ENCODE data around the gene MT4. TPM values are rescaled to one million over a fixed set of nuclear protein-coding genes. Genes with fewer than 3 reads are reported as not detected.

The MT4 gene
- total and polyA plus RNA-seq, 2 of the 4 experiments (the other 2 are of a cell fraction), result not detected

GRCh38 chr16:56538331-56538730 lies 26.5 kb upstream of the MT4 start:
- Histone ChIP-seq H3K4ac (ENCODE audit: low read depth, low read length) (no peak overlapping the region), H4K8ac (ENCODE audit: low read depth in 2 of 2, low read length in 2 of 2) (no peak overlapping the region), H3K4me3 (ENCODE audit: insufficient read depth, low read depth, low read length) (no peak overlapping the region), H3K18ac (ENCODE audit: low read depth, low read length) (no peak overlapping the region), H4K91ac (ENCODE audit: insufficient read depth, low read depth, low read length) (no peak overlapping the region), H3K9ac (ENCODE audit: low read depth, low read length) (no peak overlapping the region), H3K36me3 (ENCODE audit: control insufficient read depth, insufficient read depth, low read length) (no peaks in the 10 kb centered on the region), H2BK120ac (ENCODE audit: low read depth, low read length) (no peak overlapping the region), H3K4me2 (ENCODE audit: low read depth, low read length) (no peak overlapping the region), H4K5ac (ENCODE audit: low read depth, low read length) (no peak overlapping the region), H3K27ac (ENCODE audit: insufficient read depth, low read length) (no peak overlapping the region), H2BK15ac (ENCODE audit: low read depth, low read length) (no peak overlapping the region), H4K20me1 (ENCODE audit: insufficient read depth, low read length) (no peaks in the 10 kb centered on the region), H2AK5ac (ENCODE audit: low read depth, low read length) (no peak overlapping the region), H3K79me1 (ENCODE audit: low read depth in 1 of 2, low read length in 2 of 2) (no peaks in the 10 kb centered on the region), H3K27me3 (ENCODE audit: control insufficient read depth, insufficient read depth, low read length) (peaks cover 16% of the 10 kb centered on the region), H3K56ac (ENCODE audit: extremely low read depth, insufficient read depth, low read length) (no peak overlapping the region), H2AK9ac (replicated peaks; ENCODE audit: low read depth, low read length, poor library complexity) (no peak overlapping the region), H2BK20ac (ENCODE audit: low read depth, low read length) (no peak overlapping the region), H3K14ac (replicated peaks; ENCODE audit: low read depth, low read length) (no peak overlapping the region), H2BK5ac (ENCODE audit: low read depth, low read length, poor library complexity, severe bottlenecking) (no peak overlapping the region), H2AFZ (replicated peaks; ENCODE audit: low read length, poor library complexity) (no peak overlapping the region), H3K9me1 (ENCODE audit: insufficient read depth, low read length) (0 out of 2 replicates have a peak, but pooled peaks cover 3% of the 10 kb centered on the region), H3K23ac (ENCODE audit: low read depth, low read length) (no peak overlapping the region), H3K4me1 (ENCODE audit: control insufficient read depth, insufficient read depth, low read length) (no peaks in the 10 kb centered on the region; the same call in 1 of the 2 replicates), H3K9me3 (ENCODE audit: control insufficient read depth, insufficient read depth, low read length) (no peaks in the 10 kb centered on the region)
- intact Hi-C loops (cut with micrococcal nuclease) (no loop called here), in situ Hi-C loops (cut with MboI; ENCODE audit: low sequenced_read_pairs) (no loop called here), dilution Hi-C loops (cut with HindIII; ENCODE audit: low sequenced_read_pairs, unreplicated experiment) (no loop called here)
- no peak for DNase-seq
- no TSS peak for BruUV-seq (replicated peaks)
- ChIA-PET POLR2A (ENCODE audit: unreplicated experiment) (no interaction called here), CTCF (no interaction called here)
- WGBS, 2 experiments (ENCODE audit: extremely low coverage in 2 of 2, insufficient read length in 1 of 2), result no CpG with 5 or more reads among the region's 7 CpGs
- TF ChIP-seq RCOR1 (IDR thresholded peaks at IDR 0.05; ENCODE audit: insufficient replicate concordance, low read length) (no peak), NFE2L2 (IDR thresholded peaks at IDR 0.05; ENCODE audit: low read depth, low read length) (no peak), CHD1 (IDR thresholded peaks at IDR 0.05; ENCODE audit: low read depth, low read length) (no peak), POLR2A (IDR thresholded peaks at IDR 0.05; ENCODE audit: low read depth, low read length) (no peak), MXI1 (IDR thresholded peaks at IDR 0.05; ENCODE audit: borderline replicate concordance, low read depth, low read length) (no peak), USF2 (IDR thresholded peaks at IDR 0.05; ENCODE audit: low read depth, low read length) (no peak), CTCF (conservative IDR thresholded peaks at IDR 0.05; ENCODE audit: low read depth, low read length) (no peak), BHLHE40 (IDR thresholded peaks at IDR 0.05; ENCODE audit: low read depth, low read length) (no peak), RAD21 (IDR thresholded peaks at IDR 0.05; ENCODE audit: low read length) (no peak), CEBPB (IDR thresholded peaks at IDR 0.05; ENCODE audit: low read depth, low read length) (no peak)
- ATAC-seq (ENCODE audit: low read depth), result no peak

All from IMR-90 (cell line).